Fibroblast of the aortic adventitia (primary cell): ENCODE results near the gene NAV2. TPM values are rescaled to one million over a fixed set of nuclear protein-coding genes. Genes with fewer than 3 reads are reported as not detected.
A peak's percentile ranks its signal among the peaks of the same experiment; 100 is the strongest.

ENCODE experiments used
- DNase-seq: peaks from one replicate; pipeline ENCODE4 v3.0.0-alpha.2; 2010; ENCODE audit warnings: low read depth
- H3K4me3 ChIP-seq: 2 replicates; pipeline ENCODE4 v1.5.1; 2011; ENCODE audit warnings: low read depth, mild to moderate bottlenecking, control low read depth, low read length, moderate library complexity
- total RNA-seq: library from RNA; depleted of rRNA; stranded (reverse); fragments of >200 nt; gene quantifications from 2 replicates; pipeline ENCODE4 v1.2.3, GENCODE V29; 2012; ENCODE audit warnings: low replicate concordance
- TF ChIP-seq, protein P1 (sequence below): IDR thresholded peaks from 2 replicates; pipeline ENCODE4 v1.5.1; 2011; ENCODE audit warnings: mild to moderate bottlenecking, low read length, control low read depth, inconsistent platforms; ENCODE audit not compliant: insufficient read depth

NAV2 gene
- total RNA-seq, 1 donor, result 44.6 TPM

DNA sequence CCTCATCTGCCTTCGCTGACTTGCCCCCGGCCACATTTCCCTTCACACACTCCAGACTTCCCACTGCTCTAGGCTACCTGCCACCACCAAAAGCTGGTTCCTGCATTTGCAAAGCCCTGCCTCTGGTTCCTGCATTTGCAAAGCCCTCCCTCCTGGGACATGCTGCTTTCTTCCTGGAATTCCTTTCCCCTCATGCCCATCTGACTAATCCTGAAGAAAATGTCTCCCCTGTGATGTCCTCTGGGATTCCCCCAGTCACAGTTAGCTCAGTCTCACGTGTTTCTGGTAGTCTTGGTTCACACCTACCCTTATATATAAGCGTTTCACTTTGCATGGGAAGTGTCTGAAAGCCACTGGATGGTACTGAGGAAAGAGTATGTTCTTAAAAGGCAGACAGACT, 240.7 kb downstream of the NAV2 start:
- DNase-seq, result peak; percentile 71
- TF ChIP-seq, protein P1, sequence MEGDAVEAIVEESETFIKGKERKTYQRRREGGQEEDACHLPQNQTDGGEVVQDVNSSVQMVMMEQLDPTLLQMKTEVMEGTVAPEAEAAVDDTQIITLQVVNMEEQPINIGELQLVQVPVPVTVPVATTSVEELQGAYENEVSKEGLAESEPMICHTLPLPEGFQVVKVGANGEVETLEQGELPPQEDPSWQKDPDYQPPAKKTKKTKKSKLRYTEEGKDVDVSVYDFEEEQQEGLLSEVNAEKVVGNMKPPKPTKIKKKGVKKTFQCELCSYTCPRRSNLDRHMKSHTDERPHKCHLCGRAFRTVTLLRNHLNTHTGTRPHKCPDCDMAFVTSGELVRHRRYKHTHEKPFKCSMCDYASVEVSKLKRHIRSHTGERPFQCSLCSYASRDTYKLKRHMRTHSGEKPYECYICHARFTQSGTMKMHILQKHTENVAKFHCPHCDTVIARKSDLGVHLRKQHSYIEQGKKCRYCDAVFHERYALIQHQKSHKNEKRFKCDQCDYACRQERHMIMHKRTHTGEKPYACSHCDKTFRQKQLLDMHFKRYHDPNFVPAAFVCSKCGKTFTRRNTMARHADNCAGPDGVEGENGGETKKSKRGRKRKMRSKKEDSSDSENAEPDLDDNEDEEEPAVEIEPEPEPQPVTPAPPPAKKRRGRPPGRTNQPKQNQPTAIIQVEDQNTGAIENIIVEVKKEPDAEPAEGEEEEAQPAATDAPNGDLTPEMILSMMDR, result no peak

DNA sequence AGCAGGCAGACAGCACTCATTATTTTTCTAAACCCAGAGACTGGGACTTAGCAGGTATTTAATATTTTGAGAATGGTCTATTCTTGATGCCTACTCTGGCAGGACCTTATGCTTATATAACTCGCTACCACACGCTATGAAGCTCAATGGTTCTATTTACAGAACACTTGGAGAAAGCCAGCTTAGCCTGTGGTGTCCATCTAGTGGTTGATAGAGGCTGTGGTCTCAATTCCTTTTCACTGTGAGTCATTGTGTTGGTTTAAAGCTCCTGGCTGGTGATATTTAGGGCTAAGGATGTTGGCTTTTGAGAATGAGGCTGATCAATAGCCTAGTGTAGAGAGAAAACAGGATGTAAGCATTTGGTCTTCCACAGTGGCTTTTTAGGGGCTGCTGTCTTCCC, 241.3 kb downstream of the NAV2 start:
- no peak overlapping the region for H3K4me3 ChIP-seq
- peak; percentile 89 for DNase-seq

More for the DNA sequence above, 240.7 kb downstream of the NAV2 start:
- H3K4me3 ChIP-seq, result no peak overlapping the region

DNA sequence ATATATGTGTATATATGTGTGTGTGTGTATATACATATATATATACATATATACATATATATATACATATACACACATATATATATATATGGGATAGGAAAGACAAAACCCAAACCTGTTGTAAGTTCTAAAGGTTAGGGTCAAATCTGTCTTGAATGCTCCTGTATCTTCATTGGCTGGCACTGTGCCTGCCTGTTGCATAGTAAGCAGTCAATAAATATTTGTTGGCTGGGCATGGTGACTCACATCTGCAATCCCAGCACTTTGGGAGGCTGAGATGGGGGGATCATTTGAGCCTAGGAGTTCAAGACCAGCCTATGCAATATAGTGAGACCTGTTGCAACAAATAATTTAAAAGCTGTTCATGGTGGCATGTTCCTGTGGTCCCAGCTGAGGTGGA, 242.3 kb downstream of the NAV2 start:
- TF ChIP-seq, protein P1, result no peak
- no peak for DNase-seq
- H3K4me3 ChIP-seq, result no peak overlapping the region

More for the DNA sequence above, 241.3 kb downstream of the NAV2 start:
- TF ChIP-seq, protein P1, result peak; percentile 79

DNA sequence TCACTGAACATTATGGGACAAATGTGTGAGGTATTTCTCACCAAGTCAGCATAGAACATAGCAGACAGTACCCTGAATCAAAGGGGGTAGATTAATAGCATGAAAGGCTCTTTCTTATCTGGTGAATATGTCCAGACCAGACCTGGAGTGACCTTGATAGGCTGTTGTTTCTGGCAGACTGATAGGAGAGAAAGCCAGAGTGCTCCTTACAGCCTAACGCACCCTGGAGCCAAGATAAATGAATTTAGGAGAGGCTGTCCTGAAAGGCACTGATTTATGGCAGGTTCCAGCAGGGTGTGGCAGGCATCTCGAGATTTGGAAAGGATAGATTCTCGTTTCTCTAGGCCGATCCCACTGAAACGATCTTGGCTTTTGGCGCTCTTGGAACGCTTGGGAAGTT, 243.0 kb downstream of the NAV2 start:
- no peak overlapping the region for H3K4me3 ChIP-seq
- TF ChIP-seq, protein P1, result no peak
- DNase-seq, result peak; percentile 79

DNA sequence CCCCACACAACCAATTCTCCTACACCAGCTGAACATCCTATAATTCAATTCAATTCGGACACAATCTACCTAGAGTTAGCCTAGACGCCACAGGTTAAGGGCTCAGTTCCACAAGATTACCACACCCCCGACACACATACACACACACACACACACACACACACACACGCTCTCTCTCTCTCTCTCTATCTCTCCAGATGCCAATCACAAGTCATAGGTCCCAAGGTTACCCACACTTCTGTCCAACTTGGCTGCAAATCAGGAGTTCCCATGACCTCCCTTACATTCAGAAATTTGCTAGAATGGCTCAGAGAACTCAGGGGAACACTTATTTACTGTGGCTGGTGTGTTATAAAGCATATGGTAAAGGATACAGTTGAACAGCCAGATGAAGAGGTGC, 243.6 kb downstream of the NAV2 start:
- peak; percentile 51 for DNase-seq
- H3K4me3 ChIP-seq, result no peak overlapping the region
- TF ChIP-seq, protein P1, result no peak

DNA sequence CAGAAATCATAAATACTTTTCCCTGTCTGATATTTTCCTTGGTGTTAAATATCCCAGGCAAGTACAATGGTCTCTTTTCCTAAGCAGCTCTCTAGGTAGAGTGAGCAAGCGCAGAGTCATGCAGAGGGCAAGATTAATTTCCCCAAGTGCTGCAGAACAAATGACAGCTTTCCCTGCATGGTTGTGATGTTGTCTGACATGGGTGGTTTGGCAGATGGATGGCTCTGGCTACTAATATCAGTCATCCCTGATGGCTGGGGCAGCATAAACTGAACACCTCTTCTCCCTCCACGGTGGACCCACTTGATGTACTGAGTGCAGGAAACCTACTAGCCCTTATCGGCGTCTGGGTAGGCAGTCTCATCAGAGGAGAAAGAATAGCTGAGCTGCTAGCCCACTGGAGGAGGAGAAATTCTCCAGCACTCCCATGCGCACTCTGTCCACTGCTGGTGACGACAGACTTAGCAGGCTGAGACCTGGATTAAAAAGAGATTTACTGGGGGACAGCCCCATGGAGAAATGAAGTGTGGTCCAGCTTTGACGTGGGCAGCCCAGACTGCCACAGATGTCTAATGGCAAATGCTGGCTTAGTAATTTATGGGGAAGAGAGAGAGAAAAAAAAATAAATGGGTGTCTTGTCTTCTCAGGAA, 244.8 kb downstream of the NAV2 start:
- no peak overlapping the region for H3K4me3 ChIP-seq
- DNase-seq, result no peak
- TF ChIP-seq, protein P1, result no peak

DNA sequence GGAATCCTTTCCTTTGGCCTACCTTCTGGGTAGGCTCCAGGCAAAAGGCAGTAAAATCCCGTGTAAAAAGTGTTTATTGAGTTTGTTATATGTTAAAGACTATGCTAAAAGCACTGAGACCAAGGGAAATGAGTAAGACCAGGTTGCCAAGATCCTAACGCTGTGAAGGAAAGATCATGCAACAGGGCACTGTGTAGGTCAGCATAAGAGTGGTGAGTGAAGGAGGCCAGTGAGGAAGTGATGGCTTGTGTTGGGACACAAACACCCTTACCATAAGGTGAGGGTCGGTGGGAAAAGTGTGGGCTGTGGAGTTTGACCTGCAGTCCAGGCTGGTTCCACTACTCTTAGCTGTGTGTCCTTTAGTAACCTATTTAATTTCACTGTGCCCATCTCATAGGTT, 245.6 kb downstream of the NAV2 start:
- DNase-seq, result no peak
- H3K4me3 ChIP-seq, result no peak overlapping the region
- TF ChIP-seq, protein P1, result no peak
